ENCODE data around the gene RETREG3. TPM values are rescaled to one million over a fixed set of nuclear protein-coding genes. Genes with fewer than 3 reads are reported as not detected.

RETREG3 gene
- total and polyA plus RNA-seq, 2 experiments from 2014 or later, result 36.3 to 55.3 TPM

GRCh38 chr17:42642336-42642735 lies 33.2 kb upstream of the RETREG3 start:
- WGBS (ENCODE audit: low lambda C conversion rate, missing lambda C conversion rate), result 46% methylated on average over 2 of the region's 2 CpGs
- TF ChIP-seq EZH2phosphoT487 (IDR thresholded peaks at IDR 0.05; ENCODE audit: low read depth, severe bottlenecking, unreplicated experiment), result no peak
- no peak for TF ChIP-seq EZH2 (IDR thresholded peaks at IDR 0.05; ENCODE audit: borderline replicate concordance)
- TF ChIP-seq, protein P1, sequence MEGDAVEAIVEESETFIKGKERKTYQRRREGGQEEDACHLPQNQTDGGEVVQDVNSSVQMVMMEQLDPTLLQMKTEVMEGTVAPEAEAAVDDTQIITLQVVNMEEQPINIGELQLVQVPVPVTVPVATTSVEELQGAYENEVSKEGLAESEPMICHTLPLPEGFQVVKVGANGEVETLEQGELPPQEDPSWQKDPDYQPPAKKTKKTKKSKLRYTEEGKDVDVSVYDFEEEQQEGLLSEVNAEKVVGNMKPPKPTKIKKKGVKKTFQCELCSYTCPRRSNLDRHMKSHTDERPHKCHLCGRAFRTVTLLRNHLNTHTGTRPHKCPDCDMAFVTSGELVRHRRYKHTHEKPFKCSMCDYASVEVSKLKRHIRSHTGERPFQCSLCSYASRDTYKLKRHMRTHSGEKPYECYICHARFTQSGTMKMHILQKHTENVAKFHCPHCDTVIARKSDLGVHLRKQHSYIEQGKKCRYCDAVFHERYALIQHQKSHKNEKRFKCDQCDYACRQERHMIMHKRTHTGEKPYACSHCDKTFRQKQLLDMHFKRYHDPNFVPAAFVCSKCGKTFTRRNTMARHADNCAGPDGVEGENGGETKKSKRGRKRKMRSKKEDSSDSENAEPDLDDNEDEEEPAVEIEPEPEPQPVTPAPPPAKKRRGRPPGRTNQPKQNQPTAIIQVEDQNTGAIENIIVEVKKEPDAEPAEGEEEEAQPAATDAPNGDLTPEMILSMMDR (IDR thresholded peaks at IDR 0.05; ENCODE audit: poor library complexity), result no peak
- Histone ChIP-seq H3K79me2 (no peaks in the 10 kb centered on the region), H3K9me2 (replicated peaks; ENCODE audit: insufficient read depth) (no peaks in the 10 kb centered on the region), H3K4me1 (ENCODE audit: insufficient read depth) (no peaks in the 10 kb centered on the region), H3K4me2 (no peak overlapping the region), H3K4me3 (no peak overlapping the region), H3K36me3 (replicated peaks; ENCODE audit: insufficient read depth, low read depth) (no peaks in the 10 kb centered on the region), H4K20me1 (ENCODE audit: insufficient read depth, poor library complexity, severe bottlenecking) (no peaks in the 10 kb centered on the region), H3K27ac (no peak overlapping the region), H3K9me3 (ENCODE audit: low read depth) (no peaks in the 10 kb centered on the region), H3K27me3 (no peaks in the 10 kb centered on the region), H2AFZ (no peak overlapping the region)
- DNase-seq (ENCODE audit: low spot score), result no peak

GRCh38 chr17:42640121-42640520 lies 30.9 kb upstream of the RETREG3 start:
- Histone ChIP-seq H3K27ac (no peak overlapping the region), H3K4me3 (no peak overlapping the region), H2AFZ (no peak overlapping the region), H3K9me2 (replicated peaks; ENCODE audit: insufficient read depth) (no peaks in the 10 kb centered on the region), H3K27me3 (no peaks in the 10 kb centered on the region), H3K36me3 (replicated peaks; ENCODE audit: insufficient read depth, low read depth) (no peaks in the 10 kb centered on the region), H3K4me1 (ENCODE audit: insufficient read depth) (no peaks in the 10 kb centered on the region), H3K4me2 (no peak overlapping the region), H3K79me2 (no peaks in the 10 kb centered on the region), H4K20me1 (ENCODE audit: insufficient read depth, poor library complexity, severe bottlenecking) (no peaks in the 10 kb centered on the region), H3K9me3 (ENCODE audit: low read depth) (no peaks in the 10 kb centered on the region)
- TF ChIP-seq, protein P1 (IDR thresholded peaks at IDR 0.05; ENCODE audit: poor library complexity), result no peak
- TF ChIP-seq EZH2 (IDR thresholded peaks at IDR 0.05; ENCODE audit: borderline replicate concordance) (no peak), EZH2phosphoT487 (IDR thresholded peaks at IDR 0.05; ENCODE audit: low read depth, severe bottlenecking, unreplicated experiment) (no peak)
- no peak for DNase-seq (ENCODE audit: low spot score)
- 92% methylated on average over 4 of the region's 4 CpGs for WGBS (ENCODE audit: low lambda C conversion rate, missing lambda C conversion rate)

DNA sequence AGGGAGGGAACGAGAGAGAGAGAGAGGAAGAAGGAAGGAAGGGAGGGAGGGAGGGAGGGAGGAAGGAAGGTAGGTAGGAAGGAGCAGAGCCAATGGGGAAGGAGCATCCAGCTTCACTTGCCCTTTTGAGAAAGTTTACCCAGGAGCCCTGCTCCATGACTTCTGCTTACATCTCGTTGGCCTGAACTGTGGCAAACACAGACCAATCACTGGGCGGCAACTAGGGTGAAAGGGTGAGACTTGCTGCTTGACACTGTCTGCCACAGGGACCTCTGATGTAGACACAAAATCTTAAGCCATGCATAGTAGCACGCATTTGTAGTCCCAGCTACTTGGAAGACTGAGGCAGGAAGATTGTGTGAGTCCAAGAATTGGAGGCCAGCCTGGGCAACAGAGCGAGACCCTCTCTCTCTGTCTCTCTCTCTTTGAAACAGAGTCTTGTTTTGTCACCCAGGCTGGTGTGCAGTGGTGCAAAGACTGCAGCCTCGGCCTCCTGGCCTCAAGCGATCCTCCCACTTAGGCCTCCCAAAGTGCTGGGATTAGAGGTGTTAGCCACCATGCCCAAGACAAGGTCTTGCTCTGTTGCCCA lies 30.4 kb upstream of the RETREG3 start:
- no peaks in the 10 kb centered on the region for H3K79me2 ChIP-seq
- no peaks in the 10 kb centered on the region for H3K36me3 ChIP-seq (replicated peaks; ENCODE audit: insufficient read depth, low read depth)
- H3K9me2 ChIP-seq (replicated peaks; ENCODE audit: insufficient read depth), result no peaks in the 10 kb centered on the region
- H3K4me2 ChIP-seq, result no peak overlapping the region
- no peak overlapping the region for H2AFZ ChIP-seq
- no peak overlapping the region for H3K27ac ChIP-seq
- H3K27me3 ChIP-seq, result no peaks in the 10 kb centered on the region
- H3K4me1 ChIP-seq (ENCODE audit: insufficient read depth), result no peaks in the 10 kb centered on the region
- H3K4me3 ChIP-seq, result no peak overlapping the region
- TF ChIP-seq EZH2 (IDR thresholded peaks at IDR 0.05; ENCODE audit: borderline replicate concordance) (no peak), EZH2phosphoT487 (IDR thresholded peaks at IDR 0.05; ENCODE audit: low read depth, severe bottlenecking, unreplicated experiment) (no peak)
- TF ChIP-seq, protein P1 (IDR thresholded peaks at IDR 0.05; ENCODE audit: poor library complexity), result no peak
- no peak for DNase-seq (ENCODE audit: low spot score)
- H4K20me1 ChIP-seq (ENCODE audit: insufficient read depth, poor library complexity, severe bottlenecking), result no peaks in the 10 kb centered on the region
- 84% methylated on average over 6 of the region's 7 CpGs for WGBS (ENCODE audit: low lambda C conversion rate, missing lambda C conversion rate)
- no peaks in the 10 kb centered on the region for H3K9me3 ChIP-seq (ENCODE audit: low read depth)

All from hepatocyte (in vitro differentiated cells).